HepG2 (cell line): ENCODE data around the gene NFE2L1. TPM values are rescaled to one million over a fixed set of nuclear protein-coding genes. Genes with fewer than 3 reads are reported as not detected.
A peak's percentile ranks its signal among the peaks of the same experiment; 100 is the strongest.

ENCODE experiments used
- ARHGAP35 ChIP-seq: sonication (generic); formaldehyde crosslinking; IDR thresholded peaks from 2 replicates; pipeline ENCODE4 v1.9.0; 2022; ENCODE audit warnings: mild to moderate bottlenecking, inconsistent platforms, moderate library complexity, missing genetic modification reagents, borderline replicate concordance
- E2F5 ChIP-seq: sonication (generic); formaldehyde crosslinking; conservative IDR thresholded peaks from 2 replicates; pipeline ENCODE4 v1.4.0; 2020; ENCODE audit warnings: missing genetic modification reagents
- ERF ChIP-seq: IDR thresholded peaks from 2 replicates; pipeline ENCODE4 v1.6.1; 2018; ENCODE audit warnings: missing biosample characterization, missing genetic modification reagents
- HHEX ChIP-seq: IDR thresholded peaks from 2 replicates; pipeline ENCODE4 v1.6.1; 2016; ENCODE audit warnings: control low read depth
- HNF4G ChIP-seq, 2 experiments: sonication (generic) in 1 of 2; formaldehyde crosslinking in 1 of 2; IDR thresholded peaks; 2 replicates each; pipeline versions ENCODE4 v1.4.0 to v1.6.1; 2011 to 2020; ENCODE audit warnings: borderline replicate concordance in 2 of 2, low read depth in 2 of 2, mild to moderate bottlenecking in 2 of 2, low read length in 1 of 2, missing genetic modification reagents in 1 of 2, moderate library complexity in 1 of 2
- MXD1 ChIP-seq: sonication (generic); formaldehyde crosslinking; IDR thresholded peaks from 2 replicates; pipeline ENCODE4 v1.4.0; 2020; ENCODE audit warnings: mild to moderate bottlenecking, missing genetic modification reagents
- PPARG ChIP-seq: conservative IDR thresholded peaks from 2 replicates; pipeline ENCODE4 v1.6.1; 2016; ENCODE audit warnings: missing biosample characterization, missing genetic modification reagents
- PRPF4 ChIP-seq: fragments of 200-400 bp; formaldehyde crosslinking; IDR thresholded peaks from 2 replicates; pipeline ENCODE4 v1.6.1; 2016; ENCODE audit warnings: low read length, low read depth; ENCODE audit not compliant: poor library complexity, severe bottlenecking
- RCOR2 ChIP-seq: IDR thresholded peaks from 2 replicates; pipeline ENCODE4 v1.6.1; 2016; ENCODE audit warnings: missing biosample characterization, missing genetic modification reagents
- RELA ChIP-seq: sonication (generic); formaldehyde crosslinking; IDR thresholded peaks from 2 replicates; pipeline ENCODE4 v1.4.0; 2020; ENCODE audit warnings: missing genetic modification reagents
- TMF1 ChIP-seq: sonication (generic); formaldehyde crosslinking; IDR thresholded peaks from 2 replicates; pipeline ENCODE4 v1.8.1; 2022; ENCODE audit warnings: low read depth, missing genetic modification reagents
- ZBTB21 ChIP-seq: sonication (generic); formaldehyde crosslinking; IDR thresholded peaks from 2 replicates; pipeline ENCODE4 v1.4.0; 2020; ENCODE audit warnings: missing genetic modification reagents
- ZFP91 ChIP-seq: sonication (generic); formaldehyde crosslinking; IDR thresholded peaks from 2 replicates; pipeline ENCODE4 v1.9.0; 2022; ENCODE audit warnings: missing genetic modification reagents, mild to moderate bottlenecking, borderline replicate concordance
- ZNF136 ChIP-seq: sonication (generic); formaldehyde crosslinking; IDR thresholded peaks from 2 replicates; pipeline ENCODE4 v1.8.1; 2022; ENCODE audit warnings: low read depth, mild to moderate bottlenecking, moderate library complexity, missing genetic modification reagents
- ZNF251 ChIP-seq: sonication (generic); formaldehyde crosslinking; IDR thresholded peaks from 2 replicates; pipeline ENCODE4 v1.9.0; 2021; ENCODE audit warnings: mild to moderate bottlenecking, missing genetic modification reagents
- ZNF552 ChIP-seq: sonication (generic); formaldehyde crosslinking; IDR thresholded peaks from 2 replicates; pipeline ENCODE4 v1.9.0; 2022; ENCODE audit warnings: missing genetic modification reagents, mild to moderate bottlenecking, borderline replicate concordance
- ZNF598 ChIP-seq: sonication (generic); formaldehyde crosslinking; IDR thresholded peaks from 2 replicates; pipeline ENCODE4 v1.5.1; 2020; ENCODE audit warnings: mild to moderate bottlenecking, missing genetic modification reagents, borderline replicate concordance
- ZNF747 ChIP-seq: sonication (generic); formaldehyde crosslinking; IDR thresholded peaks from 2 replicates; pipeline ENCODE4 v1.8.1; 2023; ENCODE audit warnings: missing genetic modification reagents, mild to moderate bottlenecking, borderline replicate concordance
- ZNF770 ChIP-seq: sonication (generic); formaldehyde crosslinking; IDR thresholded peaks from 2 replicates; pipeline ENCODE4 v1.5.0; 2020; ENCODE audit warnings: mild to moderate bottlenecking, missing genetic modification reagents
- polyA plus RNA-seq, 8 experiments: library from polyadenylated mRNA; depleted of rRNA in 3 of 8; stranded (reverse) in 7 of 8; unstranded in 1 of 8; fragments of >200 nt; fragmentation: Illumina TruSeq in 4 of 8; extraction: Trizol in 4 of 8; gene quantifications; 2 replicates each; pipeline versions ENCODE4 v1.2.1 to v1.2.3, GENCODE V29; 2011 to 2016; ENCODE audit warnings: low read depth in 4 of 8, missing spikeins in 1 of 8, mixed read lengths in 1 of 8; ENCODE audit not compliant: insufficient read depth in 1 of 8
- total RNA-seq, 5 experiments: library from RNA; depleted of rRNA; stranded (reverse); fragments of >200 nt; fragmentation: Illumina TruSeq; extraction: Trizol; gene quantifications; 2 replicates each; pipeline ENCODE4 v1.2.3, GENCODE V29; 2016; ENCODE audit warnings: low read depth in 1 of 5

NFE2L1 gene
- total and polyA plus RNA-seq, 2 of the 13 experiments (the other 11 are each of a cell fraction or from before 2014, with no cell fraction given) = 67.0 to 234 TPM

- no peak for TF ChIP-seq ZNF552
- TF ChIP-seq ZNF136 (CRISPR knock-in tag) = no peak
- no peak for TF ChIP-seq E2F5 (CRISPR knock-in tag)
- no peak for TF ChIP-seq ZNF251
- TF ChIP-seq ZNF598 (CRISPR knock-in tag) = 0 out of 2 replicates have a peak, but pooled peaks have one; percentile 40
- TF ChIP-seq MXD1 (CRISPR knock-in tag) = no peak; the same call in 1 of the 2 replicates
- no peak for TF ChIP-seq HNF4G (IDR thresholded peaks at IDR 0.05; ENCODE audit: borderline replicate concordance, low read depth, low read length)
- TF ChIP-seq HNF4G (CRISPR knock-in tag; IDR thresholded peaks at IDR 0.05; ENCODE audit: borderline replicate concordance, low read depth) = no peak
- TF ChIP-seq ZBTB21 (CRISPR knock-in tag) = no peak
- no peak for TF ChIP-seq ZNF770 (CRISPR knock-in tag)
- no peak for TF ChIP-seq ARHGAP35 (CRISPR knock-in tag)
- TF ChIP-seq ZNF747 = no peak
- TF ChIP-seq PRPF4 = no peak
- TF ChIP-seq PPARG = no peak
- TF ChIP-seq ZFP91 (CRISPR knock-in tag) = peak; percentile 69; the same call in 1 of the 2 replicates
- TF ChIP-seq TMF1 (CRISPR knock-in tag) = no peak
- no peak for TF ChIP-seq RCOR2 (CRISPR knock-in tag)
- TF ChIP-seq RELA (CRISPR knock-in tag) = no peak
- no peak for TF ChIP-seq ERF
- TF ChIP-seq HHEX (CRISPR knock-in tag) = no peak
Observed at GRCh38 chr17:48023400-48024148, 24.6 kb upstream of the NFE2L1 start (continued).
